Posterior cingulate gyrus (tissue), 11 donors: Measurements from ENCODE around the gene OR13A1.
"Not testable (repeated sequence)": the region's sequence is repeated elsewhere in the genome, so short reads cannot be mapped to it uniquely, and the experiment has no call there.

Experiments used
- DNase-seq, 10 donors: peaks; one replicate each; pipeline versions ENCODE4 v3.0.0 to v3.0.0-alpha.2; 2020 to 2021; ENCODE audit warnings: mixed read lengths in 3 of 10
- intact Hi-C: fragments of 100-400 bp; cut with DNase I; formaldehyde crosslinking; loops from one replicate; pipeline ENCODE4 v1.15.1; 2023

The OR13A1 gene

DNA sequence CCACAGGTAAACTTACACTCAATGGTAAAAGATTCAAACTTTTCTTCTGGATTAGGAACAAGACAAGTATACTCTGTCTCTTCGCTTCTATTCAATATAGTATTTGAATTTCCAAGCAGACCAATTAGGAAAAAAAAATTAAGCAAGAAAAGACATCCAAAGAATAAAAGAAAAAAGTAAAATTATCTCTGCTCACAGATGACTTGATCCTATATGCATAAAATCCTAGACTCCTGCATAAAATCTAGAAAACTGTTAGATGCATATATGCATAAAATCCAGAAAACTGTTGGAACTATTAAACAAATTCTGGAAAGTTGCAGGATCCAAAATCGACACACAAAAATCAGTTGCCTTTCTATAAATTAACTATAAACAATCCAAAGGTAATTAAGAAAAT, at the start of gene OR13A1:
Gene OR13A1 (minus strand): TSS at position 101 of the 400 bp plus-strand sequence. CDS start 11,186 bp downstream, outside the sequence.
- intact Hi-C loops: no loop called here
- no peak for DNase-seq

DNA sequence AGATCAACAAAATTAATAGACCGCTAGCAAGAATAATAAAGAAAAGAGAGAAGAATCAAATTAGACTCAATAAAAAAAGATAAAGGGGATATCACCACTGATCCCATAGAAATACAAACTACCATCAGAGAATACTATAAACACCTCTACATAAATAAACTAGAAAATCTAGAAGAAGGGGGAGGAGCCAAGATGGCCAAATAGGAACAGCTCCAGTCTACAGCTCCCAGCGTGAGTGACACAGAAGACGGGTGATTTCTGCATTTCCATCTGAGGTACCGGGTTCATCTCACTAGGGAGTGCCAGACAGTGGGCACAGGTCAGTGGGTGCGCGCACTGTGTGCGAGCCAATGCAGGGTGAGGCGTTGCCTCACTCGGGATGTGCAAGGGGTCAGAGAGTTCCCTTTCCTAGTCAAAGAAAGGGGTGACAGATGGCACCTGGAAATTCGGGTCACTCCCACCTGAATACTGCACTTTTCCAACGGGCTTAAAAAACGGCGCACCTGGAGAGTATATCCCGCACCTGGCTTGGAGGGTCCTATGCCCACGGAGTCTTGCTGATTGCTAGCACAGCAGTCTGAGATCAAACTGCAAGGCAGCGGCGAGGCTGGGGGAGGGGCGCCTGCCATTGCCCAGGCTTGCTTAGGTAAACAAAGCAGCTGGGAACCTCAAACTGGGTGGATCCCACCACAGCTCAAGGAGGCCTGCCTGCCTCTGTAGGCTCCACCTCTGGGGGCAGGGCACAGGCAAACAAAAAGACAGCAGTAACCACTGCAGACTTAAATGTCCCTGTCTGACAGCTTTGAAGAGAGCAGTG, 46.8 kb upstream of the OR13A1 start:
- DNase-seq, intact Hi-C loops: not testable (repeated sequence)

DNA sequence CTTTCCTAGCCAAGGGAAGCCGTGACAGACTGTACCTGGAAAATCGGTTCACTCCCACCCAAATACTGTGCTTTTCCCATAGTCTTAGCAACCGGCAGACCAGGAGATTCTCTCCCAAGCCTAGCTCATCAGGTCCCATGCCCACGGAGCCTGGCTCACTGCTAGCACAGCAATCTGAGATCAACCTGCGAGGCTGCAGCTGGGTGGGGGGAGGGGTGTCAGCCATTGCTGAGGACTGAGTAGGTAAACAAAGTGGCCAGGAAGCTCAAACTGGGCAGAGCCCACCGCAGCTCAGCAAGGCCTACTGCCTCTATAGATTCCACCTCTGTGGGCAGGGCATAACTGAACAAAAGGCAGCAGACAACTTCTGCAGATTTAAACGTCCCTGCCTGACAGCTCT, 43.6 kb upstream of the OR13A1 start:
- DNase-seq, intact Hi-C loops: not testable (repeated sequence)

GRCh38 chr10:45355494-45355893, 40.1 kb upstream of the OR13A1 start:
- intact Hi-C loops: no loop called here
- DNase-seq: no peak

GRCh38 chr10:45354261-45354660, 38.9 kb upstream of the OR13A1 start:
- DNase-seq: peak in 2 of 10 donors; percentile 35 to 85
- intact Hi-C loops: no loop called here

DNA sequence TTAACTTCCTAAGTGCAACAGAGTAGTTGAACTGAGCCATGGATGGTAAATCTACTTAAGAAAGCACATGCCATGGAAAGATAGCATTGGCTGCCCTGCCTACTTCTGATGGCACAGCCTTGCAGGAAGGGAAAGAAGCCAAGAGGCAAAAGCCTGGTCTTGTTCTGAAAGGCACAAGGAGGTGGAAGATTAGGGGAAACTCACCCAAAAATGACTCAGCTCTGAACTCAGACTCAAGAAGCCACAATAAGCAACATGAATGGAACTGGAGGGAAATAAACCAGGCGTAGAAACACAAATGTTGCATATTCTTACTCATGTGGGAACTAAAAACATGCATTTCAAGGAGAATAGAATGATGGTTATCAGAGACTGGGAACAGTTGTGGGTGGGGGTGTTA, 37.8 kb upstream of the OR13A1 start:
- DNase-seq: no peak
- intact Hi-C loops: no loop called here

DNA sequence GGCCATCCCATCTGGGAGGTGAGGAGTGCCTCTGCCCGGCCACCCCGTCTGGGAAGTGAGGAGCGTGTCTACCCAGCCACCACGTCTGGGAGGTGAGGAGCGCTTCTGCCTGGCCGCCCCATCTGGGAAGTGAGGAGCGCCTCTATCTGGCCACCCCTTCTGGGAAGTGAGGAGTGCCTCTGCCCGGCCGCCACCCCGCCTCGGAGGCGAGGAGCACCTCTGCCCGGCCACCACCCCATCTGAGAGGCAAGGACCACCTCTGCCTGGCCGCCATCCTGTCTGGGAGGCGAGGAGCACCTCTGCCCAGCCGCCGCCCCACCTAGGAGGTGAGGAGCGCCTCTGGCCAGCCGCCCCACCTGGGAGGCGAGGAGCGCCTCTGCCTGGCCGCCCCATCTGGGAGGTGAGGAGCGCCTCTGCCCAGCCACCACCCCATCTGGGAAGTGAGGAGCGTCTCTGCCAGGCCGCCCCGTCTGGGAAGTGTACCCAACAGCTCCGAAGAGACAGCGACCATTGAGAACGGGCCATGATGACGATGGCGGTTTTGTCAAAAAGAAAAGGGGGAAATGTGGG, 32.9 kb upstream of the OR13A1 start:
- intact Hi-C loops: not testable (repeated sequence)
- DNase-seq: peak in 2 of 10 donors; percentile 81

DNA sequence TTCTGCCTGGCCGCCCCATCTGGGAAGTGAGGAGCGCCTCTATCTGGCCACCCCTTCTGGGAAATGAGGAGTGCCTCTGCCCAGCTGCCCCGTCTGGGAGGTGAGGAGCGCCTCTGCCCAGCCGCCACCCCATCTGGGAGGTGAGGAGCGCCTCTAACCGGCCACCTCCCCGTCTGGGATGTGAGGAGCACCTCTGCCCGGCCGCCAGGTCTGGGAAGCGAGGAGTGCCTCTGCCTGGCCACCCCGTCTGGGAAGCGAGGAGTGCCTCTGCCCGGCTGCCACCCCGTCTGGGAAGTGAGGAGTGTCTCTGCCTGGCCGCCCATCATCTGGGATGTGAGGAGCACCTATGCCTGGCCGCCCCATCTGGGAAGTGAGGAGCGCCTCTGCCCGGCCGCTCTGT, 32.1 kb upstream of the OR13A1 start:
- DNase-seq: peak in 1 of 10 donors; percentile 76

DNA sequence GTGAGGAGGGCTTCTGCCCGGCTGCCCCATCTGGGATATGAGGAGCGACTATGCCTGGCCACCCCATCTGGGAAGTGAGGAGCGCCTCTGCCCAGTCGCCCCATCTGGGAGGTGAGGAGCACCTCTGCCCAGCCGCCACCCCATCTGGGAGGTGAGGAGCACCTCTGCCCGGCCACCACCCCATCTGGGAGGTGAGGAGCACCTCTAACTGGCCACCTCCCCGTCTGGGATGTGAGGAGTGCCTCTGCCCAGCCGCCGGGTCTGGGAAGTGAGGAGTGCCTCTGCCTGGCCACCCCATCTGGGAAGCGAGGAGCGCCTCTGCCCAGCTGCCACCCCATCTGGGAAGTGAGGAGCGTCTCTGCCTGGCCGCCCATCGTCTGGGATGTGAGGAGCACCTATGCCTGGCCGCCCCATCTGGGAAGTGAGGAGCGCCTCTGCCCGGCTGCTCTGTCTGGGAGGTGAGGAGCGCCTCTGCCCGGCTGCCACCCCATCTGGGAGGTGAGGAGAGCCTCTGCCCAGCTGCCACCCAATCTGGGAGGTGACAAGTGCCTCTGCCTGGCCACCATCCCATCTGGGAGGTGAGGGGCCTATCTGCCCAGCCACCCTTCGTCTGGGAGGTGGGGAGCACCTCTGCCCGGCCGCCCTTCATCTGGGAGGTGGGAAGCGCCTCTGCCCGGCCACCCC, 31.4 kb upstream of the OR13A1 start:
- peak in 2 of 10 donors; percentile 70 to 83 for DNase-seq
- intact Hi-C loops: not testable (repeated sequence)

More for the DNA sequence above, 32.1 kb upstream of the OR13A1 start:
- intact Hi-C loops: not testable (repeated sequence)

DNA sequence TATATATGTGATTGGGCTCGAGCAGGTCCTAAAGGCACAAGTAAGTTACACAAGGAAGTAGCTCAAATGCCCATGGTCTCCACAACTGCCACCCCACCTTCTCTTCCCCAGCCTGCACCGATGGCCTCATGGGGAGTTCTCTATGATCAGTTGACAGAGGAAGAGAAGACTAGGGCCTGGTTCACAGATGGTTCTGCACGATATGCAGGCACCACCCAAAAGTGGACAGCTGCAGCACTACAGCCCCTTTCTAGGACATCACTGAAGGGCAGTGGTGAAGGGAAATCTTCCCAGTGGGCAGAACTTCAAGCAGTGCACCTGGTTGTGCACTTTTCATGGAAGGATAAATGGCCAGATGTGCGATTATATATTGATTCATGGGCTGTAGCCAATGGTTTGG, 25.0 kb upstream of the OR13A1 start:
- DNase-seq, intact Hi-C loops: not testable (repeated sequence)

- intact Hi-C loops: no loop called here
- no peak for DNase-seq
These were observed 24.5 kb upstream of the OR13A1 start for GRCh38 chr10:45339894-45340293.

- DNase-seq, intact Hi-C loops: not testable (repeated sequence)
These were observed 16.4 kb upstream of the OR13A1 start for GRCh38 chr10:45331824-45332223.

DNA sequence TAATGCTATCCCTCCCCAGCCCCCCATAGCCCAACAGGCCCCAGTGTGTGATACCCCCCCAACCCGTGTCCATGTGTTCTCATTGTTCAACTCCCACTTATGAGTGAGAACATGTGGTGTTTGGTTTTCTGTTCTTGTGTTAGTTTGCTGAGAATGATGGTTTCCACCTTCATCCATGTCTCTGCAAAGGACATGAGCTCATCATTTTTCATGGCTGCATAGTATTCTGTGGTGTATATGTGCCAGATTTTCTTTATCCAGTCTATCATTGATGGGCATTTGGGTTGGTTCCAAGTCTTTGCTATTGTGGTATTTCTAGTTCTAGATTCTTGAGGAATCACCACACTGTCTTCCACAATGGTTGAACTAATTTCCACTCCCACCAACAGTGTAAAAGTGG, 11.5 kb upstream of the OR13A1 start:
- DNase-seq, intact Hi-C loops: not testable (repeated sequence)

DNA sequence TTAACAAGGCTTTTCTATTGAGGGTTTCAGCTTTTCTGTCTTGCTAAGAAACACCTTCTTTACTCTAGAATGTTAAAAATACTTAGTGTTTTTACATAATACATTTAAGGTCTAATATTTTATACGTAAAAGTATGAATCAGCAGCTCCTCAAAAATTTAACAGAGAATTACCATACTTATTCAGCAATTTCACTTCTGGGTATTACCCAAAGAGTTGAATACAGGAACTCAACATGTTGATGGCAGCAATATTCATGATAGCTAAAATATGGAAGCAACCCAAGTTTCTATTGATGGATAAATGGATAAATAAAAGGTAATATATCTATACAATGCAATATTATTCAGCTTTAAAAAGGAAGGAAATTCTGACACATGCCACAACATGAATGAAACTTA, 9.7 kb upstream of the OR13A1 start:
- intact Hi-C loops: no loop called here
- DNase-seq: no peak

GRCh38 chr10:45319702-45320101, 4.3 kb upstream of the OR13A1 start:
- intact Hi-C loops: no loop called here
- no peak for DNase-seq

GRCh38 chr10:45313264-45313873, 2.0 kb downstream of the OR13A1 start:
- intact Hi-C loops: no loop called here

GRCh38 chr10:45308707-45309106, 6.7 kb downstream of the OR13A1 start:
- intact Hi-C loops: no loop called here
- no peak for DNase-seq

More at GRCh38 chr10:45313264-45313873, 2.0 kb downstream of the OR13A1 start:
- no peak for DNase-seq

GRCh38 chr10:45302573-45302972, 12.8 kb downstream of the OR13A1 start:
- intact Hi-C loops: no loop called here
- no peak for DNase-seq

DNA sequence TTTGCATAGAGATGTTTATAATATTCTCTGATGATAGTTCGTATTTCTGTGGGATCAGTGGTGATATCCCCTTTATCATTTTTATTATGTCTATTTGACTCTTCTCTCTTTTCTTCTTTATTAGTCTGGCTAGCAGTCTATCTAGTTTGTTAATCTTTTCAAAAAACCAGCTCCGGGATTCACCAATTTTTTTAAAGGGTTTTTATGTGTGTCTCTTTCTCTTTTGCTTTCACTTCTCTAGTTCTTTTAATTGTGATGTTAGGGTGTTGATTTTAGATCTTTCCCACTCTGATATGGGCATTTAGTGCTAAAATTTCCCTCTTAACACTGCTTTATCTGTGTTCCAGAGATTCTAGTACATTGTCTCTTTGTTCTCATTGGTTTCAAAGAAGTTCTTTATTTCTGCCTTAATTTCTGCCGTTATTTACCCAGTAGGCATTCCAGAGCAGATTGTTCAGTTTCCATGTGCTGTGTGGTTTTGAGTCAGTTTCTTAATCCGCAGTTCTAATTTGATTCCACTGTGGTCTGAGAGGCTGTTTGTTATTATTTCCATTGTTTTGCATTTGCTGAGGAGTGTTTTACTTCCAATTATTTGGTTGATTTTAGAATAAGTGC, 17.0 kb downstream of the OR13A1 start:
- intact Hi-C loops, DNase-seq: not testable (repeated sequence)

- no peak for DNase-seq
- intact Hi-C loops: no loop called here
These were observed 20.7 kb downstream of the OR13A1 start for GRCh38 chr10:45294681-45295080.
